Measurements from ENCODE around the gene FDXACB1.
"Not testable (repeated sequence)": the region's sequence is repeated elsewhere in the genome, so short reads cannot be mapped to it uniquely, and the experiment has no call there.

FDXACB1 gene

DNA sequence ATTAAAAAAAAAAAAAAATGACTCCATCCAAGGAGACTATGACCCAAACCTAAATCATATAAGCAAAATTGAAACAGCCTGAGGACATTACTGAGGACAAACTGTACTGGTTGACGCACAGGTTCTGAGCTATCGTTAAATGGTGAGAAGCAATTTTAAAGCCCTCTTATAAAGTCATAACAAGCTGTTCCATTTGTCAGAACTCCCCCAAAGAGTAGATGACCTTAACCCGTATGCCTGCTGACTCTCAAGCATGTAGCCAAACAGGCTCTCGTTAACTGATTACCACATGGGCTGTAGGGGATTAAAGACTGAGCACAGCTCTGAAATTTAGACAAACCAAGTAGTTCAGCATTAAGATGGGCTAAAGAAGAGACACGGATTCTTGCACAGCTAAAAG, 30.4 kb upstream of the FDXACB1 start:
- DNase-seq = no peak

DNA sequence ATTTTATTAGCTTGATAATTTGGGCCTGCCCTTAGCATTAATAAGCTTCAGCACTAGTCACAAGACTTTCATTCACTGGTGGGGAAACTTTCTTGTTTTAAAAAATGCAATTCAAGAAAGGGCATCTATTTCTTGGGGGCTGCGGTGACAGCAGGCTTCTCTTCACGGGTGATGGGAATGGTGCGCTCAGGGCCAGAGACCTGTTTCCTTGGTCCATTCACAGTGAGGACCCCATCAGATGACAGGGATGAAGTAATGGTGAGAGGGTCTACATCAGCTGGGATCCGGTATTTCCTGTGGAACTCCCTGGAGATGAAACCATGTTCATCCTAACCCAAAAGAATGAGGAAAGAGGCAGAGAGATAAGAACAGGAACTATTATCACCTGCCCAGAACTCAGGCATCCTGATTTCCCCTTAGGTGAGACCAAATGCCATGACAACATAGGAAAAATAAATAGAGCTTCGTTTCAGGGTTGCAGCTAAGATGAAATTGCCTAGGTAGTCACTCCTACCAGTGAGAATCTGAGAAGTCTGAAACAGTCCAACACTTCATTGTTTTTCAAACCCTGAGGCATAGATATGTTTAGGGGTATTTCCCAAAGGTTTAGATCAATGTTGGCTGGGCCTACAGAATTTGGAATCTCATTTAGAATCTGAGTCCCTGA, 29.8 kb upstream of the FDXACB1 start:
- DNase-seq = no peak

DNA sequence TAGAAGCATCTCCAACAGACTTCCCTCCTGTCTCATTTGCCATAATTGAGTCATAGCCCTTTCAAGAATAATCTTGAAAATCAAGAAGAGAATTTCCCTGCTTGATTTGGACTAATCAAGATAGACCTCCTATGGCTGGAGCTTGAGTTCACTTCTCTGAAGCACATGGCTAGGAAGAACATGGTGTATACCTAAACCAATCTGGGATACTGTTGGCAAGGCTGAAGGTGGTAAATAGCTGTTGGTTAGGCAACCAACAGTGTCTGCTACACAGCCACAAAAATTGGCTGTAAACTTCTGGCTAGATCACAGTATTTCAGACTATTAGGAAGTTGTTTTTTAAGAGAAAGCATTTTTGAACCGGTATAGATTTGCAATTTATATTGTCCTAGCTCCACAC, 27.7 kb upstream of the FDXACB1 start:
- DNase-seq = no peak

GRCh38 chr11:111905411-111905810, 26.4 kb upstream of the FDXACB1 start:
- DNase-seq = no peak

DNA sequence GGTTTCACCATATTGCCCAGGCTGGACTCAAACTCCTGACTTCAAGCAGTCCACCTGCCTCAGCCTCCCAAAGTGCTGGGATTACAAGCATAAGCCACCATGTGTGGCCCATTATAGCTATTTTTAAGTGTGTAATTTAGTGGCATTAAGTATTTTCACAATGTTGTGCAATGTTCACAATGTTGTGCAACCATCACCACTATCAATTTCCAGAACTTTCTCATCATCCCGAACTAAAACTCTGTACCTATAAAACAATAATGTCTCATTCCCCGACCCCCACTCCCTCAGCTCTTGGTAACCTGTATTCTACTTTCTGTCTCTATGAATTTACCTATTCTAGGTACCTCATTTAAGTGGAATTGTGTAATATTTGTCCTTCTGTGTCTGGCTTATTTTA, 7.9 kb upstream of the FDXACB1 start:
- no peak for DNase-seq

- no peak for DNase-seq
Observed at GRCh38 chr11:111886032-111886431, 7.1 kb upstream of the FDXACB1 start.

- DNase-seq = not testable (repeated sequence)
Observed at GRCh38 chr11:111885053-111885452, 6.1 kb upstream of the FDXACB1 start.

DNA sequence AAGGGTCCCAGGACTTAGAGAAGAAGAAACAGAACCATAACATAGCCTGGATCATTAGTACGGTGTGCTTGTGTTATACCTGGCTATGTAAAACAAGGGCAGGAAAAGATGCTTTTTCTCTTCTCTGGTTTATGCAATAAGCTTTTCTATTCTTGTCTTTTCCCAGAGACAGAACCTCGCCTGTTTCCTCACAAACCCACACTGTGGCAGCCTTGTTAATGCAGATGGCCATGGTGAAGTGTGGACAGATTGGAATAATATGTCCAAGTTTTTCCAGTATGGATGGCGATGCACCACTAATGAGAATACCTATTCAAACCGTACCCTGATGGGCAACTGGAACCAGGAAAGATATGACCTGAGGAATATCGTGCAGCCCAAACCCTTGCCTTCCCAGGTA, 3.2 kb upstream of the FDXACB1 start:
- DNase-seq = no peak

GRCh38 chr11:111879637-111879960, 634 bp upstream of the FDXACB1 start:
- no peak for DNase-seq

DNA sequence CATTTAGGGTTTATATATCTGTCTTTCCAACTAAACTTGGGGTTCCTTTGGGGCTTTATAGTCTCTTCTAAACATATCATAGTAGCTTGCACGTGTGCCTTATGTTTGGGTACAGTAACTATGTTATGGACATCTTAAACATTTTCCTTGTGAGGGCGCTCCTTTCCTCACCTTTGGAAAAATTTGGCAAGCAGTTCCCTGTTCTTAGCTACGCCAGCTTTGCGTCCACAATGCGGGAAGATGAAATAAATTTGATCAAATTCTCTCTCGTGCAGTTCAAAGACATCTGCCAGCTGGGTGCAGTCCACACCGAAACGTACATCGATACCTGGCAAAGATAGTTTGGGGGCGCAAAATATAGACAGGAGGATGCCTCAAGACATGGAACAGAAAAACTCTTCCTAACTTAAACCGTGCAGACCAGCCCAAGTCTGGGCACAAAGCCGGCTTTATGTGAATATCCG, 548 bp downstream of the FDXACB1 start:
- DNase-seq = no peak

DNA sequence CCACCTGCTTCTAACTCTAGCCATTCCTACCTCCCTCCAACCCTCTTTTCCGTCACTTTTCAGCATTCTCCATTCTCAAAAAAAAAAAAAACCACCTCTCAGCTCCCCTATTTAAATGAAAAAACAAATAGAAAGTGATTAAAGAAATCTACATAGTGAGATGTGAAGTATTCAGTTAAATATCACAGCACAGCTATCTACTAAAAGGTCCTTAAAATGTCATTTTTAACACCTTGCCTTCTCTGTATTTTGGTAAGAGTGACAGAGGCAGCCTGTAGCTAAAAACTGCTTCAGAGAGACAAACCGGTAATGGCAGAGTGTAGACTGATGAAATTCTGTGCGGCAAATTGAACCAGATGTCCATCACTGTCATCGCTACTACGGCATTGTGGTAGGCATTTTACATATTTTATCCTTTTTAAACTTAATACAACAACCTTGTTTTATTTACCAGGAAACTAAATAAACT, 7.2 kb downstream of the FDXACB1 start:
- DNase-seq = peak in 1 of 5 experiments; percentile 16

GRCh38 chr11:111870886-111871692, 7.9 kb downstream of the FDXACB1 start, which contains the start of gene ALG9:
Gene ALG9, minus strand, starts transcription at chr11:111871581. Its CDS starts 99 bp downstream, at chr11:111871482.
- peak; percentile 78 to 92 (median 85) for DNase-seq

- DNase-seq = peak in 1 of 5 experiments; percentile 53
Observed at GRCh38 chr11:111870522-111870885, 8.5 kb downstream of the FDXACB1 start.

DNA sequence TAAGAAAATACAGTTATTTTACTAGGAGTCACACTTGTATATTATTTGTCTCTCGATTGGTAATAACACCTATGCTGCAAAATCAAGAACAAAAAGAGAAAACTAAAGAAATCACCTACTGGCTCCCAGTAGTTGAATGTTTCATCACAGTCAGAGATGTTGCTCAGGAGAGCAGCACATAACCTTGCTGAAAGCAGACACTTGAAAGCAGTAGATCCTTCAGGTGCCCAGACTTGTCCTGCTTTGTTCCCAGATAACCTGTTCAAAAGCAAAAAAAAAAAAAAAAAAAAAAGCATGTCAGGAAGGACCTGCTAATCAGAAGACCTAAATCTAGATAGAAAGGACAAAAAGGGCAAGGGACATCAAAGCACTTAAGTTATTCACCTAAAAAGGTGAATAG, 8.9 kb downstream of the FDXACB1 start:
- no peak for DNase-seq

GRCh38 chr11:111860257-111860656, 18.7 kb downstream of the FDXACB1 start:
- no peak for DNase-seq

- DNase-seq = no peak
Observed at GRCh38 chr11:111855506-111855905, 23.5 kb downstream of the FDXACB1 start.

DNA sequence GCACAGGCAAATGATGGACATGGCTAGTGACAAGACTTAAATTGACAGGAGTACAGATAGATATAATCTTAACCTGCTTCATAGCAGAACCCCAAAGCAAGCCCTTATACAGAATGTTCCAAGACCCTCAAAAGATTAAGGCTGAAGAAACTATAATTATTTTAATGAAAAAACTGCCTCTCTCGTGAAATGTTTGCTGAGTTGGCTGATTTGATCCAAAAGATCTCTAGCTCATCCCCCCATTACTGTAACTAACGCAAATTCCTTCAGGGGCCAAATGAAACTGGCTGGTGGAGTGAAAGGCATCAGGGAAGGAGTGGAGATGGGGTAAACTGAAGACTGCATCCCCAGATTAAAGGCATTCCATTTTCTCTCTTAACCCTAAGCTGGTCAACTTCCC, 26.9 kb downstream of the FDXACB1 start:
- no peak for DNase-seq

DNA sequence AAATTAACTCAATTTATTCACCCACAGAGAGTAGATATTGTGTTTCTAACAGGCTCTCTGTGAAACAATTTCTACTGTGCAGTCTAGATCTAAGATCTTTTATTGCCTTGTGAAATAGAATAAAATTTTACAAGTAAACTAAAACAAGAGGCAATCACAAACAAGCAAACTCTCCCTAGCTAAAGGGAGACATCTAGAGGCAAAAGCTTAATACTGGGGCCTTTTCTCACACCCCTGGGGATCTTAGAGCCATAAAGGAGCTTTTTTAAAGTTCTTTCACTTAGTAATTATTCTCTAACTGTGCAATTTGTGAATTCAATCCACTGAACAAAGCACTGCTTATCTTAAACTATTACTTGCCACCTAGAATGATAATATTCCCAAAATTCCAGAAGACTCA, 27.3 kb downstream of the FDXACB1 start:
- DNase-seq = no peak

GRCh38 chr11:111851067-111851466, 27.9 kb downstream of the FDXACB1 start:
- no peak for DNase-seq

- no peak for DNase-seq
Observed at GRCh38 chr11:111849631-111850030, 29.3 kb downstream of the FDXACB1 start.

- no peak for DNase-seq
Observed at GRCh38 chr11:111846636-111847035, 32.3 kb downstream of the FDXACB1 start.

DNA sequence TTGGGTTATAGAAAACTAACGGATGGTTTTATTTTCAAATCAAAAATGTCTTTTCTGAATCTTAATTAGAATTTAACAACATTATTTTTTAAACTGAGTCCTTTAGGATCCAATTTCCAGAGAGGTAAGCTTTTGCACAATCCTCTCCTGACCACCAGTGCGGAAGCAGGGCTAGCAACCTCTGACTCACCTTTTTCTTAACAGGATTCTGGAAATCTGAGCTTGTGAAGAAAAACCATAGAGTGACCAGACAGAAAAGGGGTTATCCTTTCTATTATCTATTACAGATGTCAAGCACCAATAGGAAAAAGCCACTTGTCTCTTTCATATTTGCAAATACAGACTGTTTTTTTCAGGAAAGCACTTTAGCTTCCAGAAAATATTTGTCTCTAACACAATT, 32.9 kb downstream of the FDXACB1 start:
- no peak for DNase-seq

DNA sequence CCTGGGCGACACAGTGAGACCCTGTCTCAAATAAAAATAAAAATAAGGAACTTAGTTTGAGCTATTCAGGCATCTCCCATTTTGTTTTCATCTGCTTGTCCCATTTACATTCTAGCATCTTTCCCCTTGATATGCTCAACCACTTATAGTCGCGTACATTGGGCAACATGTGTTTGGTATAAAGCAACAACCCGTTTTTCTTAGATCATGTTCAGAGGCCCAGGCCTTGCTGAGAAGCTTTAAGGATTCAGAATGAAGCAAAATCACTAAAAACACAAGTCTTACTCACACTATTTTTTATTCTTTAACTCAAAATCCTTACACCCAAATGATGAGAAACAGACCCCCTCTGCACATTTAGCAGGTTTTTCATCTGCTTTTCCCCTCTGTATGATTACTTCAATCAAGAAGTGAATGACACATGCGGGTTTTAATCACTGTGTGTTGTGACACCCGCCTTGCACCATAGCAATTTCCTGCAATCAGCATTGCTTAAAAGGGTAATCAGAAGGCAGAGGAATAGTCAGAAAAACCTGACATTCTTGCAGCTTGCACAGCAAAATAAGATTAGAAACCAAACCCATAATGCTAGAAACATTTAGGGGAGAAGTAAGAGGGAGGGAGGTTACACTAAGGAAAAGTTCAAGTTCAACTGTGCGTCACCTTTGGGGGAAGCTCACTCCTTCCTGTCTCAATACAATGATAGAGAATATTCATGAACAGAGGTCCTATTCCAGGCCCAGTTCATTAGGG, 33.5 kb downstream of the FDXACB1 start:
- DNase-seq = no peak
